HL-60 (cell line): ENCODE data around the gene L1CAM.

ENCODE experiments used
- DNase-seq, 2 experiments: peaks; one replicate each; pipeline ENCODE4 v3.0.0-alpha.2; 2010 to 2020; ENCODE audit warnings: low read depth in 1 of 2, low spot score in 1 of 2
- H3K27ac ChIP-seq: fragments of 250-450 bp; sonication (Bioruptor Pico); replicated peaks from 2 replicates; pipeline ENCODE4 v1.5.1; 2020; ENCODE audit warnings: mild to moderate bottlenecking, moderate library complexity
- H3K27me3 ChIP-seq: fragments of 250-450 bp; sonication (Bioruptor Pico); 2 replicates; pipeline ENCODE4 v1.5.1; 2021; ENCODE audit warnings: mild to moderate bottlenecking, moderate library complexity; ENCODE audit not compliant: insufficient read depth, poor library complexity, severe bottlenecking
- H3K4me3 ChIP-seq: replicated peaks from 2 replicates; pipeline ENCODE4 v1.5.1; 2011; ENCODE audit warnings: mild to moderate bottlenecking, control low read depth, low read length; ENCODE audit not compliant: insufficient read depth
- CTCF ChIP-seq: IDR thresholded peaks from one replicate; pipeline ENCODE4 v1.5.1; 2011; ENCODE audit warnings: low read length, control low read depth, inconsistent platforms; ENCODE audit not compliant: insufficient read depth
- GABPA ChIP-seq: IDR thresholded peaks from 2 replicates; pipeline ENCODE4 v1.6.1; 2012; ENCODE audit warnings: low read depth
- POLR2AphosphoS5 ChIP-seq: IDR thresholded peaks from 2 replicates; pipeline ENCODE4 v1.6.1; 2012; ENCODE audit warnings: low read depth
- REST ChIP-seq: IDR thresholded peaks from 2 replicates; pipeline ENCODE4 v1.6.1; 2012; ENCODE audit warnings: low read depth; ENCODE audit not compliant: insufficient replicate concordance
- SPI1 ChIP-seq: IDR thresholded peaks from 2 replicates; pipeline ENCODE4 v1.6.1; 2012; ENCODE audit warnings: low read depth, mild to moderate bottlenecking, borderline replicate concordance

Gene L1CAM

GRCh38 chrX:153824348-153824747, 61.6 kb downstream of the L1CAM start:
- Histone ChIP-seq H3K27ac (no peak overlapping the region), H3K27me3 (peaks cover 25% of the 10 kb centered on the region), H3K4me3 (no peak overlapping the region)
- no peak for TF ChIP-seq CTCF
- TF ChIP-seq SPI1 = no peak
- TF ChIP-seq POLR2AphosphoS5 = no peak
- no peak for TF ChIP-seq GABPA
- TF ChIP-seq REST = no peak
- DNase-seq = no peak

- TF ChIP-seq GABPA = no peak
- no peak for TF ChIP-seq SPI1
- Histone ChIP-seq H3K27me3 (peaks cover 24% of the 10 kb centered on the region), H3K4me3 (no peak overlapping the region), H3K27ac (no peak overlapping the region)
- DNase-seq = no peak
These were observed 64.9 kb downstream of the L1CAM start for GRCh38 chrX:153821066-153821465.

- Histone ChIP-seq H3K27me3 (peaks cover 22% of the 10 kb centered on the region), H3K27ac (no peak overlapping the region)
- DNase-seq = no peak
These were observed 65.4 kb downstream of the L1CAM start for GRCh38 chrX:153820601-153821000.

More at GRCh38 chrX:153820601-153821000, 65.4 kb downstream of the L1CAM start:
- no peak for TF ChIP-seq SPI1
- no peak for TF ChIP-seq REST
- no peak for TF ChIP-seq POLR2AphosphoS5
- no peak for TF ChIP-seq CTCF
- no peak for TF ChIP-seq GABPA
- no peak overlapping the region for H3K4me3 ChIP-seq
